HL-60/S4 treated with phorbol 12-myristate 13-acetate at 8.2 ng/mL for 4 days and 3 days (cell line): ENCODE measurements around the gene CRYBA4.

Source experiments
- in situ Hi-C: fragments of 300-500 bp; cut with MboI; formaldehyde crosslinking; loops from 2 replicates; pipeline ENCODE4 v1.15.0; 2022; ENCODE audit warnings: low sequenced_read_pairs

CRYBA4 gene

DNA sequence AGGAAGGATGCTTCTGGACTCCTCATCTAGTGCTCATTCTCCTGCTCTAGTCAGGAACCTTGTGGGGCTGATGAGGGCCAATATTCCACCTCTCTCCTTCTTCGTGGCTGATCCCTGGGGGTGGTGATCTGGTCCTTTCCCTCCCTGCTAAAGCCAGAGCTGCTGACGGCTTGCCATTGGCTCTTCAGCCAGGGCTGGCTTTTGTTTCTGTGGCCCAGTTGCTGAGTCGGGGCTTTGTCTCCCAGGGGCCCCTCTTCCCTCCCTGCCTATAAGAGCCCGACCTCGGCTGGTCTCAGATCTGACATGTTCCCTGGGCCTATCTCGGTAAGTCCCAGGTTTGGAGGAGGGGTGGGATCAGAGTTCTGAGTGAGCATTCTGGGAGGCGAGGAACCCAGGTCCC, at the start of gene CRYBA4:
Gene CRYBA4, plus strand, starts transcription at position 301 of the 400 bp plus-strand sequence. CDS start 634 bp downstream, outside the sequence.
- in situ Hi-C loops, result no loop called here

DNA sequence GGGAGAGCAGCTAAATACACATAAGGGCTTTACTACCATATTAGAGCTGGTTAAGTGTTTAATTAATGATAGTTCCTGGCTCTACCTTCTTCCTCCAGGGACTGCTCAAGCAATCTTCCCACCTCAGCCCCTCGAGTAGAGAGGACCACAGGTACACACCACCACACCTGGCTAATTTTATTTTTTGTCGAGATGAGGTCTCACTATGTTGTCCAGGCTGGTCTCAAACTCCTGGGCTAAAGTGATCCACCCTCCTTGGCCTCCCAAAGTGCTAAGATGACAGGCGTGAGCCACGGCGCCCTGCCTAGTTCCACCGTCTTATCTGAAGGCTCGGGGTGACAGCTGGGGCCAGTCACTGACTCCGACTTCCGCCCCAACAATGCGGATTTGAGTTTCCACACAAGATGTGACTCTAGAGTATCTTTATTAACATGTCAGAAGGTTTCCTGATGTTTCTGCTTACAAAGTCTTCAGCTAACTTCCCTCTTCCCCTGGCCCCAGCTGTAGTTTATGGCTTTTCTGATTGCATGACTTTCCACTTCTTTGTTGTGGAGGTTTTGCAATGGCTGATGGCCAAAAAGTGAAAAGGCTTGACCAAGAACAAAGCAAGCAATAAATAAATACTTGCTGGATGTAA, 48.6 kb upstream of the CRYBA4 start:
- in situ Hi-C loops, result no loop called here

DNA sequence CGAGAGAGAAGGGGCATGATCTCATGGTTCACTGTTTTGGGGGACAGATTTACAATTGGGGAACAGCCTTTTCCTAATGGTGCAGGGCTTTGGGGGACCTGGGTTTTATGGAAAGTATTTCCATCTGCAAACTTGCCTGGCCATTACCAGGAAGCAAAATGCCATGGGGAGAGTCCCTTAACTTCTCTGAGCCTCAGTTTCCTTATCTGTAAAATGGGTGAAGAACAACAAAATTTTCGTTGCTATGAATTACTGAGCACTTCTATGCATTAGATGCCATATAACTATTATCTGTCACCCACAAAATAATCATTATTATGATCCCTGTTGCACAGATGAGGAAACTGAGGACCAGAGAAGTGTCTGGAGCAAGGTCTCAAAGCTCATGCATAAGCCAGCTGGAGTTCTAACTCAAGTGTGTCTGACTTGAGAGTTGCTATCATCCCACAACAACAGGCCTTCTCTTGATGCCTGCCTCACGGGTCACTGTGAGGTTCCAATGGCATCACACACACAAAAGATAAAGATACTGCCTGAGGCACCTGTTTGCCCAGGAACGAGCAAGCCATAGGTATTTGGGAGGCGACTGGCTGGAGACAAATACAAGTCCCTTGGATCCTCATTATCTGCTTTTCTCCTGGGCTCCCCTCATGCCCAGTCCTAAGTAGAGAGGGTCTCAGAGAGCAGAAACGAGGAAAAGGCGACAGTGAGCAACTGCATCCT, 47.6 kb upstream of the CRYBA4 start:
- in situ Hi-C loops, result no loop called here

- in situ Hi-C loops, result no loop called here
Measured at GRCh38 chr22:26576026-26576680, 45.6 kb upstream of the CRYBA4 start.

DNA sequence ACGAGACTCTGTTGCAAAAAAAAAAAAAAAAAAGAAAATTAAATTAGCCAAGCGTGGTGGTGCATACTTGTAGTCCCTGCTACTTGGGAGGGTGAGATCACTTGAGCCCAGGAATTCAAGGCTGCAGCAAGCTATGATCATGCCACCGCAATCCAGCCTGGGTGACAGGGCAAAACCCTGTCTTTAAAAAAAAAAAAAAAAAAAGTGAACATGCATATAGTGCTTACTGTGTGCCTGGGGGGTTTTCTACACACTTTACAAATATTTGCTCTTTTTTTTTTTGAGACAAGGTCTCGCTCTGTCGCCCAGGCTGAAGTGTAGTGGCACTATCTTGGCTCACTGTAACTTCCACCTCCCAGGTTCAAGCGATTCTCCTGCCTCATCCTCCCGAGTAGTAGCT, 44.7 kb upstream of the CRYBA4 start:
- in situ Hi-C loops, result no loop called here

DNA sequence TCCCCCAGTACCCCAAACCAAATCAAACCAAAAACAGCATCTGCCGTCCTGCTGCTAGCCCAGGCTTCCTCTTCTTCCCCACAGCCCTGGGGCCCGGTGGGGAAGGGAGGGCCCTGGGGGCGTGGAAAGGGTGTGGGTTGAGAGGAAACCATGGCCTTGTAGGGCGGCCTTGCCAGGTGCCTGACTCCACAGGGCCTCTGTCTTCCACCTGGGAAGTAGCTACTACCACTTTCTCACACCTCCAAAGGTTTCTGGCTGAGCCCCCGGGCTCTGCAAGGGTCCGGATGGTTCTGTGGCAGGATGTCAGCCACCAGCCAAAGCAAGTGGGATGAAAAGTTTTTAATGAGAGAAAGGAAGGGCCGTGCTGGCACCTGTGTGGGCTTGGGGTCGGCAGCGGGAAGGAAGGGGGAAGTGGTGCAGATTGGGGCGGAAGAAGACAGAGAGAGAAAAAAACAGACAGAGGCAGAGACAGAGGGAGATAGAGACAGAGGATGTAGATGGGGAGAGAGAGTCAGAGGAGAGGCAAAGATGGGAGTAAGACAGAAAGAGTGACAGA, 42.4 kb upstream of the CRYBA4 start:
- in situ Hi-C loops, result no loop called here

DNA sequence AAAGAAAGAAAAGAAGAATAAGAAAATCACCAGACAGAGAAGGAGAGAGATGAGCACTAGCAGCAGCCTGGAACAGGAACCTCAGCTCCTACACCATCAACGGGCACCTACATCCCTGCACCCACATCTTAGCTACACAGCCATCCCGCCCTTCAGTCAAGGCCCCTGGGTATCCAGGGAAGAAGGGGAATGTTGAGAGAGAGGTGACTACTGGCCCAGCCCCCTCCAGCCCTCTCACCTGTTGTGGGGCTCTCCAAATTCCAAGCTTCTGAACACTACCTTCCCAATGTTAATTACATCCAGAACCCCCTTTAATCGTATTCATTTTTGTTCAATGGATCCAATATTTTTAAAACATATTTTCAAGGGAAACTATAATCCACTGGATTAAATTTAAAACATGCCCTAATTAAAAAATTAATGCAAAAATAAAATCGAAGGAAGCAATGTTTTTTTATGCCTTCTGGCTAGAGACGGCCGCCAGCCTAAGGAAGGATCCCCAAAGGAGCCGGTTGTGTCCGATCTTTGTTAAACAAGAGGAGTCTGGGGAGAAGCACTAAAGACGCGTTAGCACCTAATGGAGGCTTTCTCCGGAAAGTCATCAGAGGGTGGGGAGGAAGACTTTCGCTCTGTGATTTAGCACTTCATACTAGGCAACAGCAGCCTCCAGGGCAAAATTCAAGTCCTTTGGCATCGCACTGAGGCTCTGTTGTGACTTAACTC, 41.4 kb upstream of the CRYBA4 start:
- in situ Hi-C loops, result no loop called here

DNA sequence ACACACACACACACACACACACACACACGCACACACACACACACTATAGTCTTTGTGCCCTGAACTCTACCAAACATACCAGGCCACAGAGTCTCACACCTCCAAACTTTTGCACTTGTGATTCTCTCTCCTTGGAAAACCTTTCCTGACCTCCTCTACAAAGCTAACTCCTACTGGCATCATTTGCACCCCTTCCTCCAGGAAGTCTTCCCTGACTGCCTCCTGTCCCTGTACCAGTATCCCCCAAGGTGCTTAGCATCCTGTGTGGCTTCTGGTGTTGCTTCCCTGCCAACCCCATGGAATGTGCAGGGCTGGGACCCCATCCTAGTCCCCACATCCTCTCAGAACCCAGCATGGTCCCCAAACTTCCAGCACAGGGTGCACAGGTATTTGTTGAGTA, 40.7 kb upstream of the CRYBA4 start:
- in situ Hi-C loops, result no loop called here

DNA sequence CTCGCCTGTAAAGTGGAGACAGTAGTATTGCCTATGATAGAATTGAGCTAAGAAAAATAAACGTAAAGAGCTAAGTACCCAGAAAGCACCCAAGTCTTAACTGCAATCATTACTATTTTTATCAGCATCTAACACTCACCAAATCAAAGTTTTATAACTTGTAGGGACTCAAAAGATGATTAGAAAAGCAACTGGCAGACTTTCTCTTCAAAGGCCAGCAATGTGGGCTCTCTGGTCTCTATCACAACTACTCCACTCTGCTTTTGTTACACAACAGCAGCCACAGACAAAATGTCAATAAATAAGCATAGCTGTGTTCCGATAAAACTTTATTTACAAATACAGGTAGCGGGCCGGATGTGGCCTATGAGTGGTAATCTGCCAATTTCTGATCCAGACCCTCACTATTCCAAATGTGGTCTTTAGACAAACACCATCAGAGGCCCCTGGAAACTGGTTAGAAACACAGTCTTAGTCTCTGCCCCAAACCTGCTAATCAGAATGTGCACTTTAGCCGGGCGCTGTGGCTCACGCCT, 40.1 kb upstream of the CRYBA4 start:
- in situ Hi-C loops, result no loop called here

DNA sequence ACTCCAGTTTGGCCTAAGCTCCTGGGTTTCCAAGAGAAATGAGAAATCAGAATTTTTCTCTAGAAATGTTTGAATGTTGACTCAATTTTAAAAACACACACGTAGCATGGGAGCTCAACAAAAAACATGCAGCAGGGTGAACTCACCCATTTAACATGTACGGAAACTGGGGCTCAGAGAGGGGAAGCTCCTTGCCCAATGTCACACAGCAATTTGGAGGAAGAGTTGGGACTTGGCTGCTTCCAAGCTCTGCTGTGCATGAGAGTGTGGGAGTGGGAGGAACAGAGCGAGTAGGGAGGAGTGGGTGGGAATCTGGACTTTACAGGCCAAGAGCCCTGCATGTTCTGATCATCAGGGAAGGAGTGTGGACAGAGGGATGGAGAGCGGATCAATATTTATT, 37.8 kb upstream of the CRYBA4 start:
- in situ Hi-C loops, result no loop called here

DNA sequence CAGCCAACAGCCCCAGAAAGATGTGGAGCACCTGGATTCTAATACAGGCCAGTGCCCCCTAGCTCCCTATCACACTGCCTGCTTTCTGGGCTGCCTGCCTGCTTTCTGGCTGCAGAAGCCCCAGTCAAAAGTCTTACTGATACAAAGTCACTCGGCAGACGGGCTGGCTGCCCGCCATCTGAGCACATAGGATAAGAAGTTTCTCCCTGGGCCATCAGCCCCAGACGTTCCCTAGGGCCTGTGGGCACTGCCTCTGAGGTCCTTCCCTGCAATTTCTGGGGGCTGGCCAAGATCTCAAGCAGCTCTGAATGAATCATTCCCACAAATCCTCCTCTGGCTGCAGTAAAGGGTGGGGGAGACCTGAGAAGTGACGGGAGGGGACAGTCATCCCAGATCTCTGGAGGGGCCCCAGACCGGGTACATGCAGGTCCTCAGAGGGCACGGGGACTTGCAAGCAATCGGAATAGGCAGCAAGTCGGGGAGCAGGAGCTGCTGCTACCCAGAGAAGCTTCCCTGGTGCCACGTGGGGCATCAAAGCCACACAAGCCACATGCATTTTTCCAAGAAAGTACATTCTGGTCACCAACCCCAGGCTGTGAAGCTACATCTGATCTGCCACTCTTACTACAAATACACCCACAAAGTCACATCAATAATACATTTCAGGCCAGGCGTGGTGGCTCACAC, 36.5 kb upstream of the CRYBA4 start:
- in situ Hi-C loops, result no loop called here

GRCh38 chr22:26586556-26587325, 35.0 kb upstream of the CRYBA4 start:
- in situ Hi-C loops, result no loop called here

DNA sequence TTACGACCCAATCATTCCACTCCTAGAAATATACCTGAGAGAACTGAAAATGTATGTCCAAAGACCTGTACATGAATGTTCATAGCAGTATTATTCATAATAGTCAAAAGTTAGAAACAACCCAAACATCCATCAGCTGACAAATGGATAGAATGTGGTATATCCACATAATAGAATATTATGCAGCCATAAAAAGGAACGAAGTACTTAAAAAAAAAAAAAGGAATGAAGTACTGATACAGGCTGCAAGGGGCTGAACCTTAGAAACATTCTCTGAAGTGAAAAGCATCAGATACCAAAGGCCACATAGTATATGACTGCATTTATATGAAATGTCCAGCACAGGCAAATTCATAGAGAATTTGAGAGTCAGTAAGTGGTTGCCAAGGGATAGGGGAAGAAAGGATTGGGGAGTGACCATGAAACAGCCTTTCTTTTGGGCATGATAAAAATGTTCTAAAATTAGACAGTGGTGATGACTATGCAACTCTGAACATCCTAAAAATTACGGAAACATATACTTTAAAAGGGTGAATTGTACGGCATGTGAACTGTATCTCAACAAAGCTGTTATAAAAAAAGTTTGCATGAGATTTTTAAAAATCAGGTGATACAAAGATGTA, 33.7 kb upstream of the CRYBA4 start:
- in situ Hi-C loops, result no loop called here

DNA sequence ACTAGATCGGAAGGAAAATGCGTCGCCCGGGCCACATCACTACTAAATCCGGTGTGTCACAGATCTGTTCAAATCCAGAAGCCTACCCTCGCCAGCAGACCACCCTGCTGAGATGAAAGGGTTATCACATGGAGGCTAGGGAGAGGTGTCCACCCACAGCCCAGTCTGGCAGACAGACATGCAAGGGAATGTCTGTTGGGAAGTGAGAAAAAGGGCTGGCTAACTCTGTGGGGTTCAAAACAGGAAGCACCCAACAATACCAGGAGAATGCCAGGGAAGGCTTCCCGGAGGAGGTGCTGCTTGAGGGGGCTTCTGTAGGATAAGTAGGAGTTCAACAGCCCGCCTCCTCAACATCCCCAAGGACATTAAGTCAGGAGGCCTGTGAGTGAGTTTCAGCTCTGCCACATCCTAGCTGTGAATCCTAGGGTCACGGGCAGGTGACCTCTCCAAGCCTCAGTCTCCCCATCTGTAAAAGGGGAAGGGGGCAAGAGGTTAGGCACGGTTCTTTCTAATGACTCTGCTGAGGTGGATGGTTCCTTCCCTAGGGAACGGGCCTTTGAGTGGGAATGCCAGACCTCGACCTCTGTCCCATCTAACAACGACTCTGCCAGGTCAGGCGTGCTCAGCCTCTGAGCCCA, 32.9 kb upstream of the CRYBA4 start:
- in situ Hi-C loops, result no loop called here

GRCh38 chr22:26589367-26589844, 32.4 kb upstream of the CRYBA4 start:
- in situ Hi-C loops, result no loop called here

- in situ Hi-C loops, result no loop called here
Measured at GRCh38 chr22:26589845-26590736, 31.7 kb upstream of the CRYBA4 start, which contains the start of gene TPST2. Gene TPST2 (minus strand): TSS chr22:26590132. CDS start chr22:26541630, 48,502 bp downstream.

- in situ Hi-C loops, result no loop called here
Measured at GRCh38 chr22:26592421-26592891, 29.3 kb upstream of the CRYBA4 start.
